CD14-positive monocyte (primary cell): ENCODE measurements around the gene ZNF831. TPM values are rescaled to one million over a fixed set of nuclear protein-coding genes. Genes with fewer than 3 reads are reported as not detected.

Source experiments
- DNase-seq, 3 donors: peaks; one replicate each; pipeline ENCODE4 v3.0.0-alpha.2; 2011 to 2022
- H2AFZ ChIP-seq: 2 replicates; pipeline ENCODE4 v1.6.0; 2012; ENCODE audit warnings: mild to moderate bottlenecking, low read depth, low read length, inconsistent platforms; ENCODE audit not compliant: insufficient read depth, poor library complexity, severe bottlenecking
- H3K27ac ChIP-seq, 2 donors: 1 replicate in 1 of 2; 2 replicates in 1 of 2; pipeline ENCODE4 v1.5.1; 2012 to 2013; ENCODE audit warnings: low read length in 2 of 2, control low read depth in 1 of 2, inconsistent platforms in 1 of 2, low read depth in 1 of 2, mild to moderate bottlenecking in 1 of 2
- H3K27me3 ChIP-seq, 2 donors: one replicate each; pipeline versions ENCODE4 v1.6.0 to v1.6.1; 2011 to 2013; ENCODE audit warnings: low read length in 2 of 2; ENCODE audit not compliant: control insufficient read depth in 2 of 2, insufficient read depth in 2 of 2
- H3K36me3 ChIP-seq, 2 donors: replicated peaks in 1 of 2; 1 replicate in 1 of 2; 2 replicates in 1 of 2; pipeline versions ENCODE4 v1.5.1 to v1.6.1; 2012 to 2013; ENCODE audit warnings: low read length in 2 of 2, control low read depth in 1 of 2, inconsistent platforms in 1 of 2, mild to moderate bottlenecking in 1 of 2; ENCODE audit not compliant: insufficient read depth in 2 of 2, control insufficient read depth in 1 of 2
- H3K4me1 ChIP-seq, 2 donors: 1 replicate in 1 of 2; 2 replicates in 1 of 2; pipeline versions ENCODE4 v1.5.1 to v1.6.1; 2012 to 2013; ENCODE audit warnings: low read length in 2 of 2, control low read depth in 1 of 2, inconsistent platforms in 1 of 2, mild to moderate bottlenecking in 1 of 2, moderate library complexity in 1 of 2; ENCODE audit not compliant: insufficient read depth in 2 of 2, control insufficient read depth in 1 of 2
- H3K4me2 ChIP-seq: replicated peaks from 2 replicates; pipeline ENCODE3; 2012; ENCODE audit warnings: low read length, moderate library complexity, mild to moderate bottlenecking; ENCODE audit not compliant: poor library complexity, severe bottlenecking; ENCODE audit errors: extremely low read depth
- H3K4me3 ChIP-seq, 3 experiments: fragments of 200-600 bp in 1 of 3; sonication (generic) in 1 of 3; replicated peaks in 1 of 3; 1 replicate in 2 of 3; 2 replicates in 1 of 3; pipeline ENCODE4 v1.5.1; 2011 to 2013; ENCODE audit warnings: low read length in 3 of 3, mild to moderate bottlenecking in 3 of 3, control low read depth in 2 of 3, low read depth in 2 of 3, inconsistent platforms in 1 of 3, moderate library complexity in 1 of 3
- H3K79me2 ChIP-seq: 2 replicates; pipeline ENCODE4 v1.6.0; 2012; ENCODE audit warnings: mild to moderate bottlenecking, control low read depth, inconsistent platforms, low read length, moderate library complexity; ENCODE audit not compliant: insufficient read depth
- H3K9ac ChIP-seq: 2 replicates; pipeline ENCODE4 v1.6.0; 2017; ENCODE audit warnings: low read length, mild to moderate bottlenecking; ENCODE audit not compliant: insufficient read depth, poor library complexity, severe bottlenecking
- H3K9me3 ChIP-seq, 2 donors: replicated peaks in 1 of 2; 1 replicate in 1 of 2; 2 replicates in 1 of 2; pipeline versions ENCODE4 v1.5.1 to v1.6.1; 2012 to 2013; ENCODE audit warnings: low read length in 2 of 2, control low read depth in 1 of 2; ENCODE audit not compliant: control insufficient read depth in 1 of 2, insufficient read depth in 1 of 2
- H4K20me1 ChIP-seq: 2 replicates; pipeline ENCODE4 v1.6.0; 2012; ENCODE audit warnings: mild to moderate bottlenecking, low read length, control low read depth, moderate library complexity; ENCODE audit not compliant: insufficient read depth
- H3K27ac Mint-ChIP-seq, 7 donors: one replicate each; pipeline ENCODE4 v1.8.0; 2020; ENCODE audit warnings: mild to moderate bottlenecking in 7 of 7, mixed read lengths in 7 of 7, moderate library complexity in 6 of 7, inconsistent platforms in 2 of 7
- H3K27me3 Mint-ChIP-seq, 3 donors: one replicate each; pipeline ENCODE4 v1.8.0; 2021 to 2022; ENCODE audit warnings: low read depth in 3 of 3, mild to moderate bottlenecking in 3 of 3, mixed read lengths in 3 of 3, moderate library complexity in 3 of 3, inconsistent platforms in 1 of 3
- H3K36me3 Mint-ChIP-seq, 2 donors: one replicate each; pipeline ENCODE4 v1.8.0; 2020; ENCODE audit warnings: mixed read lengths in 2 of 2, inconsistent platforms in 1 of 2, mild to moderate bottlenecking in 1 of 2
- H3K4me1 Mint-ChIP-seq: one replicate; pipeline ENCODE4 v1.8.0; 2020; ENCODE audit warnings: mild to moderate bottlenecking, mixed read lengths
- H3K4me3 Mint-ChIP-seq, 2 donors: one replicate each; pipeline ENCODE4 v1.8.0; 2020; ENCODE audit warnings: mild to moderate bottlenecking in 2 of 2, mixed read lengths in 2 of 2, moderate library complexity in 1 of 2
- H3K9me3 Mint-ChIP-seq, 7 donors: one replicate each; pipeline ENCODE4 v1.8.0; 2020 to 2022; ENCODE audit warnings: mixed read lengths in 7 of 7, mild to moderate bottlenecking in 6 of 7, moderate library complexity in 6 of 7, inconsistent platforms in 2 of 7
- WGBS: methylation state at CpG from one replicate; pipeline ENCODE4 v1.1.5; 2013; ENCODE audit warnings: missing lambda C conversion rate; ENCODE audit not compliant: insufficient coverage; 5-methylcytosine and 5-hydroxymethylcytosine counted together
- intact Hi-C, 2 donors: fragments of 100-400 bp; cut with micrococcal nuclease; formaldehyde crosslinking; loops; one replicate each; pipeline versions ENCODE4 v1.15.0 to v1.15.1; 2023
- polyA plus RNA-seq, 3 donors: library from polyadenylated mRNA; depleted of rRNA in 1 of 3; unstranded in 2 of 3; stranded (reverse) in 1 of 3; fragments of 300-500 nt in 2 of 3; fragments of >200 nt in 1 of 3; fragmentation: Illumina TruSeq in 2 of 3; gene quantifications; 1 replicate in 2 of 3; 2 replicates in 1 of 3; pipeline ENCODE4 v1.2.3, GENCODE V29; 2012 to 2021
- TF ChIP-seq, protein P1 (sequence below): fragments of 200-600 bp; IDR thresholded peaks from one replicate; pipeline ENCODE4 v1.8.0; 2022; ENCODE audit warnings: antibody characterized with exemption, mild to moderate bottlenecking

ZNF831 gene
- polyA plus RNA-seq, 3 donors, result 0.03 to 0.09 TPM; not detected in 1

DNA sequence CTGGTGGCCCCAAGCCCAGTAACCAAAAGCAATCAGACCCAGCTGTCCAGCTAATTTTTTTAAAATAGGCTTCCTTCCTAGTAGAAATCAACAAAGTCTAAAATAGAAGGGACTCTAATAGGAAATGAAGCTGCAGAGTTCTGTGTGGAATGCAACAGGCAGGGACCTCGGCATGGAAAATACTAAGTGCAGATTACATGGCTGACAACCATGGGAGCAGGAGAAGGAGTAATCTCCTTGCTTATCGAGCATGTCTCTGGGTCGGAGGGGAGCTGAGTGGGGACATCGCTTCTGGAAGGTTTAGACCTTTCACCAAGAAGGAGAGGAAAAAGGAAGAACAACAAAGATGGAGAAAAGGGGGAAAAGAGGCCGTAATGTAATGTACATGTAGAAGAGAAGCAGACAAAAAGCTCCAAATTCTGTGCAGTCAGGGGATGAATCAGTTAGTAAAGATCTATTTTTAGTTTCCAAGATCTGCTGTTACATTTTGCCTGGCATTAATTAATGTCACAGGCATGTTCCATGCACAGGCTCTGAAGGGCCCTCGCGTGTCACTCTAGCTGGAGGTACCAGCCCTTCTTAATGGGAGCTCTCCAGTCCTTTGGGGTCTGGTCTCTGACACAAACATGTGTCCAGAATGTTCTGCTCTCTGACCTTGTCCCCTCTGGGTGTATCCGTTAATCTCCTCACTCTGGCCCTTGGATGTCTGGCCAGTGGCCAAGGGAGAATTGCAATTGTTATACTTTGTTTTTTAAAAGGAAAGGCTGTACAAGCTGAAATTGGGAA is 16.6 kb upstream of the ZNF831 start:
- peaks cover 0 to 4% (median 0%) of the 10 kb centered on the region in 7 donors for H3K9me3 Mint-ChIP-seq
- H3K4me1 Mint-ChIP-seq, result peaks cover 5% of the 10 kb centered on the region
- Histone ChIP-seq H3K36me3 (no peaks in the 10 kb centered on the region), H3K9me3 (no peaks in the 10 kb centered on the region), H3K27ac (no peak overlapping the region), H3K4me3 (no peak overlapping the region), H3K9ac (no peak overlapping the region), H3K79me2 (no peaks in the 10 kb centered on the region), H2AFZ (no peak overlapping the region), H4K20me1 (no peaks in the 10 kb centered on the region), H3K4me1 (peaks cover 0 to 2% of the 10 kb centered on the region in 2 donors), H3K27me3 (peaks cover 0 to 4% of the 10 kb centered on the region in 2 donors), H3K4me2 (no peak overlapping the region)
- H3K4me3 Mint-ChIP-seq, result no peak overlapping the region
- peak overlapping the region in 1 of 7 donors; percentile 63 for H3K27ac Mint-ChIP-seq
- WGBS, result 92% methylated on average over 6 of the region's 8 CpGs
- H3K27me3 Mint-ChIP-seq, result peaks cover 11 to 34% (median 18%) of the 10 kb centered on the region in 3 donors
- H3K36me3 Mint-ChIP-seq, result no peaks in the 10 kb centered on the region
- TF ChIP-seq, protein P1, sequence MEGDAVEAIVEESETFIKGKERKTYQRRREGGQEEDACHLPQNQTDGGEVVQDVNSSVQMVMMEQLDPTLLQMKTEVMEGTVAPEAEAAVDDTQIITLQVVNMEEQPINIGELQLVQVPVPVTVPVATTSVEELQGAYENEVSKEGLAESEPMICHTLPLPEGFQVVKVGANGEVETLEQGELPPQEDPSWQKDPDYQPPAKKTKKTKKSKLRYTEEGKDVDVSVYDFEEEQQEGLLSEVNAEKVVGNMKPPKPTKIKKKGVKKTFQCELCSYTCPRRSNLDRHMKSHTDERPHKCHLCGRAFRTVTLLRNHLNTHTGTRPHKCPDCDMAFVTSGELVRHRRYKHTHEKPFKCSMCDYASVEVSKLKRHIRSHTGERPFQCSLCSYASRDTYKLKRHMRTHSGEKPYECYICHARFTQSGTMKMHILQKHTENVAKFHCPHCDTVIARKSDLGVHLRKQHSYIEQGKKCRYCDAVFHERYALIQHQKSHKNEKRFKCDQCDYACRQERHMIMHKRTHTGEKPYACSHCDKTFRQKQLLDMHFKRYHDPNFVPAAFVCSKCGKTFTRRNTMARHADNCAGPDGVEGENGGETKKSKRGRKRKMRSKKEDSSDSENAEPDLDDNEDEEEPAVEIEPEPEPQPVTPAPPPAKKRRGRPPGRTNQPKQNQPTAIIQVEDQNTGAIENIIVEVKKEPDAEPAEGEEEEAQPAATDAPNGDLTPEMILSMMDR, result no peak
- no peak for DNase-seq
- intact Hi-C loops, result no loop called here

DNA sequence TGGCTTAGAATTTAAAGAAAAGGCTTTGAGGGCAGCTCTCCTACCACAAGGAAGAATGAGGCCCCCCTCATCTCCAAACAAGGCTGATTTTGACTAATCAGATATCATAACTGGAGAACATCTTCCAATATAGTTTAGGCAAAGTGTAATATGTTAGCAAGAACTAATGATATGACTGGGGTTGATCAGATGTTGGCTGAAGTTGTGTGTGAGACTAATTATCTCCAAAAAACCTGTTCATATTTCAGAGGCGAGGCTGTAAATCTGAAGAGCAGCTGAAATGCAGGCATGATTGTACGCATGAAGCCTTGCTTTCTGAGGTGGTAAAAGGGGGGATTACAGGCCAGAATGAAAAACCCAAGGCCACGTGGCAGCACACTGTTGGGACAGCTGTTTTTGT is 16.0 kb upstream of the ZNF831 start:
- intact Hi-C loops, result no loop called here
- no peak overlapping the region for H3K4me3 ChIP-seq
- no peaks in the 10 kb centered on the region for H3K36me3 Mint-ChIP-seq
- no peak overlapping the region for H3K27ac ChIP-seq
- no peak overlapping the region for H3K27ac Mint-ChIP-seq
- H3K9me3 ChIP-seq, result no peaks in the 10 kb centered on the region
- no peaks in the 10 kb centered on the region for H3K79me2 ChIP-seq
- no peak overlapping the region for H3K4me2 ChIP-seq
- H3K4me1 Mint-ChIP-seq, result peaks cover 5% of the 10 kb centered on the region
- WGBS, result no CpG with 5 or more reads among the region's 3 CpGs
- no peak overlapping the region for H2AFZ ChIP-seq
- DNase-seq, result no peak
- TF ChIP-seq, protein P1, result no peak
- H3K27me3 Mint-ChIP-seq, result peaks cover 11 to 36% (median 18%) of the 10 kb centered on the region in 3 donors
- H3K4me3 Mint-ChIP-seq, result no peak overlapping the region
- no peaks in the 10 kb centered on the region for H4K20me1 ChIP-seq
- peaks cover 0 to 4% of the 10 kb centered on the region in 2 donors for H3K27me3 ChIP-seq
- H3K9me3 Mint-ChIP-seq, result peaks cover 0 to 4% (median 0%) of the 10 kb centered on the region in 7 donors
- H3K36me3 ChIP-seq, result no peaks in the 10 kb centered on the region
- peaks cover 0 to 2% of the 10 kb centered on the region in 2 donors for H3K4me1 ChIP-seq
- no peak overlapping the region for H3K9ac ChIP-seq
